Ectodermal cell (in vitro differentiated cells): Measurements from ENCODE around the gene PIK3R2.

ENCODE experiments used
- H3K27ac ChIP-seq: 2 replicates; pipeline ENCODE4 v1.7.0; 2013; ENCODE audit warnings: mild to moderate bottlenecking, low read depth, low read length; ENCODE audit not compliant: insufficient read depth, poor library complexity, severe bottlenecking
- H3K27me3 ChIP-seq: 2 replicates; pipeline ENCODE4 v1.7.0; 2013; ENCODE audit warnings: mild to moderate bottlenecking, low read length; ENCODE audit not compliant: insufficient read depth, control insufficient read depth, poor library complexity, severe bottlenecking
- H3K36me3 ChIP-seq: one replicate; pipeline ENCODE4 v1.7.0; 2013; ENCODE audit warnings: low read length; ENCODE audit not compliant: control insufficient read depth, insufficient read depth
- H3K4me1 ChIP-seq: one replicate; pipeline ENCODE4 v1.7.0; 2013; ENCODE audit warnings: low read length; ENCODE audit not compliant: control insufficient read depth, insufficient read depth
- H3K4me3 ChIP-seq: 2 replicates; pipeline ENCODE4 v1.7.0; 2013; ENCODE audit warnings: low read depth, low read length, control low read depth; ENCODE audit not compliant: insufficient read depth
- H3K9me3 ChIP-seq: 2 replicates; pipeline ENCODE4 v1.7.0; 2013; ENCODE audit warnings: mild to moderate bottlenecking, low read length, moderate library complexity; ENCODE audit not compliant: control insufficient read depth
- WGBS, 2 experiments: methylation state at CpG; one replicate each; pipeline ENCODE4 v1.1.7; 2013; ENCODE audit warnings: missing lambda C conversion rate in 2 of 2; 5-methylcytosine and 5-hydroxymethylcytosine counted together

The PIK3R2 gene

GRCh38 chr19:18122860-18123795, 29.8 kb upstream of the PIK3R2 start:
- WGBS, 2 experiments = 94 to 95% methylated on average over 27 of the region's 27 CpGs
- Histone ChIP-seq H3K4me3 (no peak overlapping the region), H3K27ac (no peak overlapping the region), H3K36me3 (no peaks in the 10 kb centered on the region), H3K4me1 (no peaks in the 10 kb centered on the region), H3K27me3 (no peaks in the 10 kb centered on the region), H3K9me3 (no peaks in the 10 kb centered on the region)

- H3K4me3 ChIP-seq = no peak overlapping the region
- no peaks in the 10 kb centered on the region for H3K36me3 ChIP-seq
- no peaks in the 10 kb centered on the region for H3K4me1 ChIP-seq
- H3K9me3 ChIP-seq = no peaks in the 10 kb centered on the region
- H3K27me3 ChIP-seq = no peaks in the 10 kb centered on the region
- WGBS, 2 experiments = 93 to 94% methylated on average over 26 of the region's 26 CpGs
- H3K27ac ChIP-seq = no peak overlapping the region
Measured at GRCh38 chr19:18123819-18124218, 29.1 kb upstream of the PIK3R2 start.

DNA sequence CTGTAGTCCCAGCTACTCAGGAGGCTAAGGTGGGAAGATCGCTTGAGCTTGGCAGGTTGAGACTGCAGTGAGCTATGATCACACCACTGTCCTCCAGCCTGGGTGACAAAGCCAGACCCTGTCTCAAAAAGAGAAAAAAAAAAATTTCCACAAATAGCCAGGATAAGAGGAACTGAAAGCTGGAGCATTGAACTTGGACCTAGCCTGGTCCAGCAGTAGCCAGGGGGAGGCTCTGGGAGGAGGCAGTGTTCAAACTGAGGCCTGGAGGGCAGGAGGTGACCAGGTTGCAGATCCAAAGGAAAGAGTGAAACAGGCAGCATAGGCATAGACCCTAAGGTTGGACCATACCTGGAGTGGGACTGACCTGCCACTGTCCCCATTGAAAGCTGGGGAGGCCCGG, 26.9 kb upstream of the PIK3R2 start:
- H3K27ac ChIP-seq = no peak overlapping the region
- no peaks in the 10 kb centered on the region for H3K4me1 ChIP-seq
- H3K27me3 ChIP-seq = no peaks in the 10 kb centered on the region
- H3K9me3 ChIP-seq = no peaks in the 10 kb centered on the region
- WGBS, 2 experiments = 92 to 95% methylated on average over 2 of the region's 2 CpGs
- peaks cover 8% of the 10 kb centered on the region for H3K36me3 ChIP-seq
- H3K4me3 ChIP-seq = no peak overlapping the region

DNA sequence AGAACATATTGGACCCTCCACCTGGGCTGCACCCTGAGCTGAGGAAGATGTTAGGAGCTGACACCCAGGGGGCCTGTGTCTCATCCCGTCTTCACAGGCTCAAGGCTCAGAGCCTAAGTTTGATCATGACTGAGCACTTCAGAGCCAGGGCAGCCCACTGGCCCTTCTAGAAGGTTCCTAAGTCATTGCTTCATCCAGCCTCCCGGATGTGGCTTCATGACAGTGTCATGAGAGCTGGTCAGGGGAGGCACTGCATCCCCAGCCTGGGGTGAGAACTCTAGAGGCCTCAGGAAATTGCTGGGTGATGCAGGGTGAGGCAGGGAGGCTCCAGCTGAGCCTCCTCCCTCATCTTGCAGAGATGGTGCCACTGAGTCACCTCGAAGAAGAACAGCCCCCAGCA, 24.9 kb upstream of the PIK3R2 start:
- Histone ChIP-seq H3K4me3 (no peak overlapping the region), H3K4me1 (no peaks in the 10 kb centered on the region), H3K9me3 (no peaks in the 10 kb centered on the region), H3K36me3 (peaks cover 14% of the 10 kb centered on the region), H3K27ac (no peak overlapping the region), H3K27me3 (no peaks in the 10 kb centered on the region)
- WGBS, 2 experiments = 94 to 97% methylated on average over 3 of the region's 3 CpGs

- Histone ChIP-seq H3K36me3 (peaks cover 14% of the 10 kb centered on the region), H3K4me3 (no peak overlapping the region), H3K9me3 (no peaks in the 10 kb centered on the region), H3K4me1 (no peaks in the 10 kb centered on the region), H3K27me3 (no peaks in the 10 kb centered on the region), H3K27ac (no peak overlapping the region)
- 94% methylated on average over 12 of the region's 12 CpGs for WGBS, 2 experiments
Measured at GRCh38 chr19:18128805-18129204, 24.2 kb upstream of the PIK3R2 start.

DNA sequence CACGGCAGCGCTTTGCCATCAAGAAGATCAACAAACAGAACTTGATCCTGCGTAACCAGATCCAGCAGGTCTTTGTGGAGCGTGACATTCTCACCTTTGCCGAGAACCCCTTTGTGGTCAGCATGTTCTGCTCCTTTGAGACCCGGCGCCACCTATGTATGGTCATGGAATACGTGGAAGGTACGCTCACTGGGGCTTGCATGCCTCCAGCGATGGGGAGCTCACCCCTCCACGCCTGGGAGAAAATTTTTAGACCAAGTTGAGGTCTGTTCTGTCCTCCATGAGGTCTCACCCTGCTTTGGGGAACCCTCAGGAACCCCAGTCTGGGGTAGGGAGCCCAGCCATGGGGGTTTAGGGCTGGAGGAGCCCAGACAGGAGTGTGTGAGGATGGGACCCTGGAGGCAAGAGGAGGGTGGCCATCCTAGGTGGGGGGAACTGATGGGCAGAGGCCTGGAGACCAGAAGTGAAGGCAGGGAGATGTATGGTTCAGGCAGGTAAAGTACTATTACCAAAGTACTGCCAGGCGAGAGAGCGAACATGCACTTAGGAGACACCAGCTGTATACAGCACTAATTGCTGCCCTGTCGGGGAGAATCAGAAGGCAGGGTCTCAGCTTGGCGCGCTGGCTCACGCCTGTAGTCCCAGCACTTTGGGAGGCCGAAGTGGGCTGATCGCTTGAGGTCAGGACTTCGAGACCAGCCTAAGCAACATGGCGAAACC, 22.3 kb upstream of the PIK3R2 start:
- Histone ChIP-seq H3K27ac (no peak overlapping the region), H3K4me1 (no peaks in the 10 kb centered on the region), H3K27me3 (no peaks in the 10 kb centered on the region), H3K4me3 (no peak overlapping the region), H3K9me3 (no peaks in the 10 kb centered on the region), H3K36me3 (peaks cover 14% of the 10 kb centered on the region)
- 95% methylated on average over 21 of the region's 21 CpGs for WGBS, 2 experiments

- Histone ChIP-seq H3K4me3 (no peak overlapping the region), H3K27ac (no peak overlapping the region), H3K4me1 (no peaks in the 10 kb centered on the region), H3K36me3 (peaks cover 14% of the 10 kb centered on the region), H3K27me3 (no peaks in the 10 kb centered on the region), H3K9me3 (no peaks in the 10 kb centered on the region)
- 88 to 89% methylated on average over 31 of the region's 31 CpGs for WGBS, 2 experiments
Measured at GRCh38 chr19:18131841-18132596, 20.9 kb upstream of the PIK3R2 start.

- Histone ChIP-seq H3K4me1 (no peaks in the 10 kb centered on the region), H3K27me3 (no peaks in the 10 kb centered on the region), H3K36me3 (peaks cover 19% of the 10 kb centered on the region), H3K9me3 (no peaks in the 10 kb centered on the region), H3K4me3 (no peak overlapping the region), H3K27ac (no peak overlapping the region)
- WGBS, 2 experiments = 94% methylated on average over 18 of the region's 18 CpGs
Measured at GRCh38 chr19:18135712-18136584, 17.0 kb upstream of the PIK3R2 start.

GRCh38 chr19:18137242-18137641, 15.7 kb upstream of the PIK3R2 start:
- no peaks in the 10 kb centered on the region for H3K9me3 ChIP-seq
- 89 to 91% methylated on average over 11 of the region's 11 CpGs for WGBS, 2 experiments
- H3K4me1 ChIP-seq = no peaks in the 10 kb centered on the region
- H3K36me3 ChIP-seq = peaks cover 21% of the 10 kb centered on the region
- no peaks in the 10 kb centered on the region for H3K27me3 ChIP-seq
- H3K4me3 ChIP-seq = no peak overlapping the region
- H3K27ac ChIP-seq = no peak overlapping the region
